B cell (primary cell): ENCODE data around the gene COA7.

Experiments used
- CTCF ChIP-seq: fragments of 200-600 bp; IDR thresholded peaks from one replicate; pipeline ENCODE4 v1.8.0; 2022; ENCODE audit warnings: antibody characterized with exemption, mild to moderate bottlenecking
- EZH2 ChIP-seq: IDR thresholded peaks from 2 replicates; pipeline ENCODE4 v1.6.1; 2012; ENCODE audit warnings: borderline replicate concordance, low read depth, mild to moderate bottlenecking, moderate library complexity, low read length; ENCODE audit not compliant: insufficient read depth, poor library complexity, severe bottlenecking

GRCh38 chr1:52657702-52658101, 40.4 kb downstream of the COA7 start:
- no peak for TF ChIP-seq EZH2
- no peak for TF ChIP-seq CTCF
